Ishikawa (cell line): ENCODE results near the gene MOV10.

Source experiments
- CEBPB ChIP-seq: IDR thresholded peaks from 2 replicates; pipeline ENCODE4 v1.6.1; 2012
- CREB1 ChIP-seq: IDR thresholded peaks from 2 replicates; pipeline ENCODE4 v1.6.1; 2012; ENCODE audit warnings: low read depth
- EGR1 ChIP-seq: IDR thresholded peaks from 2 replicates; pipeline ENCODE4 v1.6.1; 2012
- EP300 ChIP-seq: IDR thresholded peaks from 2 replicates; pipeline ENCODE4 v1.6.1; 2012; ENCODE audit warnings: borderline replicate concordance
- FOXM1 ChIP-seq: IDR thresholded peaks from 2 replicates; pipeline ENCODE4 v1.6.1; 2012; ENCODE audit warnings: low read depth, borderline replicate concordance
- MAX ChIP-seq: IDR thresholded peaks from 2 replicates; pipeline ENCODE4 v1.6.1; 2012
- NFIC ChIP-seq: IDR thresholded peaks from 2 replicates; pipeline ENCODE4 v1.6.1; 2012
- RAD21 ChIP-seq: IDR thresholded peaks from 2 replicates; pipeline ENCODE4 v1.6.1; 2012; ENCODE audit warnings: low read depth
- REST ChIP-seq: IDR thresholded peaks from 2 replicates; pipeline ENCODE4 v1.6.1; 2012; ENCODE audit warnings: low read depth, mild to moderate bottlenecking
- TAF1 ChIP-seq: IDR thresholded peaks from 2 replicates; pipeline ENCODE4 v1.6.1; 2012; ENCODE audit warnings: low read depth, mild to moderate bottlenecking
- TCF12 ChIP-seq: IDR thresholded peaks from 2 replicates; pipeline ENCODE4 v1.6.1; 2012; ENCODE audit warnings: low read depth
- TEAD4 ChIP-seq: IDR thresholded peaks from 2 replicates; pipeline ENCODE4 v1.6.1; 2012
- USF1 ChIP-seq: IDR thresholded peaks from 2 replicates; pipeline ENCODE4 v1.6.1; 2012
- YY1 ChIP-seq: IDR thresholded peaks from 2 replicates; pipeline ENCODE4 v1.6.1; 2012; ENCODE audit warnings: low read depth
- ZBTB7A ChIP-seq: IDR thresholded peaks from 2 replicates; pipeline ENCODE4 v1.6.1; 2012; ENCODE audit warnings: low read depth

Gene MOV10

GRCh38 chr1:112674440-112674985 lies at the start of gene MOV10:
Gene MOV10, plus strand, starts transcription at chr1:112674659. Its CDS starts 254 bp downstream, at chr1:112674913.
- no peak for TF ChIP-seq CREB1
- TF ChIP-seq RAD21: no peak
- TF ChIP-seq USF1: no peak
- TF ChIP-seq MAX: peak; percentile 14; the same call in 1 of the 2 replicates
- TF ChIP-seq FOXM1: no peak
- TF ChIP-seq CEBPB: no peak
- no peak; the same call in 1 of the 2 replicates for TF ChIP-seq TCF12
- no peak for TF ChIP-seq YY1
- no peak for TF ChIP-seq TEAD4
- TF ChIP-seq EGR1: no peak
- no peak for TF ChIP-seq REST
- TF ChIP-seq TAF1: peak; percentile 58
- TF ChIP-seq ZBTB7A: peak; percentile 97
- no peak for TF ChIP-seq EP300
- TF ChIP-seq NFIC: peak; percentile 71

- TF ChIP-seq NFIC (0 out of 2 replicates have a peak, but pooled peaks have one; percentile 12), USF1 (no peak), MAX (no peak), TCF12 (no peak), FOXM1 (no peak)
Observed at GRCh38 chr1:112625696-112626095, 48.8 kb upstream of the MOV10 start.

GRCh38 chr1:112626193-112626592 lies 48.3 kb upstream of the MOV10 start:
- TF ChIP-seq CREB1: no peak

GRCh38 chr1:112626887-112627286 lies 47.6 kb upstream of the MOV10 start:
- TF ChIP-seq MAX: no peak
- no peak for TF ChIP-seq EGR1
- TF ChIP-seq CREB1: no peak

- no peak for TF ChIP-seq FOXM1
- no peak for TF ChIP-seq NFIC
- TF ChIP-seq CEBPB: no peak
- no peak for TF ChIP-seq EP300
- TF ChIP-seq USF1: no peak
- no peak for TF ChIP-seq RAD21
- TF ChIP-seq EGR1: no peak
Observed at GRCh38 chr1:112628516-112628915, 45.9 kb upstream of the MOV10 start.

- TF ChIP-seq FOXM1: no peak
- no peak for TF ChIP-seq REST
- TF ChIP-seq TEAD4: no peak
- no peak for TF ChIP-seq TAF1
- no peak for TF ChIP-seq YY1
- TF ChIP-seq EGR1: no peak
- TF ChIP-seq TCF12: no peak
- no peak for TF ChIP-seq EP300
- no peak for TF ChIP-seq MAX
- no peak for TF ChIP-seq USF1
- TF ChIP-seq ZBTB7A: no peak
- TF ChIP-seq CEBPB: no peak
- no peak for TF ChIP-seq NFIC
Observed at GRCh38 chr1:112629256-112629655, 45.2 kb upstream of the MOV10 start.
